Loucy (cell line): ENCODE data around the gene RAD51B.
"Not testable (repeated sequence)": the region's sequence is repeated elsewhere in the genome, so short reads cannot be mapped to it uniquely, and the experiment has no call there.

Experiments used
- EZH2phosphoT487 ChIP-seq: fragments of 200-600 bp; IDR thresholded peaks from 2 replicates; pipeline ENCODE4 v1.6.1; 2018; ENCODE audit warnings: antibody characterized with exemption, mild to moderate bottlenecking, moderate library complexity, borderline replicate concordance
- TF ChIP-seq, protein P1 (sequence below): fragments of 200-600 bp; sonication (generic); conservative IDR thresholded peaks from 2 replicates; pipeline ENCODE4 v1.5.1; 2014; ENCODE audit warnings: mild to moderate bottlenecking, antibody characterized with exemption, low read length

DNA sequence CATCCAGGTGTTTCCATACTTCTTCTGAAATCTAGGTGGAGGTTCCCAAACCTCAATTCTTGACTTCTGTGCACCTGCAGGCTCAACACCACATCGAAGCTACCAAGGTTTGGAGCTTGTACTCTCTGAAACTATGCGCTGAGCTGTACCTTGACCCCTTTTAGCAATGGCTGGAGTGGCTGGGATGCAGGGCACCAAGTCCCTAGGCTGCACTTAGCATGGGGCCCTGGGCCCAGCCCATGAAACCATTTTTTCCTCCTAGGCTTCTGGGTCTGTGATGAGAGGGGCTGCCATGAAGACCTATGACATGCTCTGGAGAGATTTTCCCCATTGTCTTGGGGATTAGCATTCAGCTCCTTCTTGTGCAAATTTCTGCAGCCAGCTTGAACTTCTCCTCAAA is 148.4 kb downstream of the RAD51B start:
- TF ChIP-seq, protein P1, sequence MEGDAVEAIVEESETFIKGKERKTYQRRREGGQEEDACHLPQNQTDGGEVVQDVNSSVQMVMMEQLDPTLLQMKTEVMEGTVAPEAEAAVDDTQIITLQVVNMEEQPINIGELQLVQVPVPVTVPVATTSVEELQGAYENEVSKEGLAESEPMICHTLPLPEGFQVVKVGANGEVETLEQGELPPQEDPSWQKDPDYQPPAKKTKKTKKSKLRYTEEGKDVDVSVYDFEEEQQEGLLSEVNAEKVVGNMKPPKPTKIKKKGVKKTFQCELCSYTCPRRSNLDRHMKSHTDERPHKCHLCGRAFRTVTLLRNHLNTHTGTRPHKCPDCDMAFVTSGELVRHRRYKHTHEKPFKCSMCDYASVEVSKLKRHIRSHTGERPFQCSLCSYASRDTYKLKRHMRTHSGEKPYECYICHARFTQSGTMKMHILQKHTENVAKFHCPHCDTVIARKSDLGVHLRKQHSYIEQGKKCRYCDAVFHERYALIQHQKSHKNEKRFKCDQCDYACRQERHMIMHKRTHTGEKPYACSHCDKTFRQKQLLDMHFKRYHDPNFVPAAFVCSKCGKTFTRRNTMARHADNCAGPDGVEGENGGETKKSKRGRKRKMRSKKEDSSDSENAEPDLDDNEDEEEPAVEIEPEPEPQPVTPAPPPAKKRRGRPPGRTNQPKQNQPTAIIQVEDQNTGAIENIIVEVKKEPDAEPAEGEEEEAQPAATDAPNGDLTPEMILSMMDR: not testable (repeated sequence)
- not testable (repeated sequence) for TF ChIP-seq EZH2phosphoT487
